Spleen (tissue), 11 donors: ENCODE results near the gene NRDE2. TPM values are rescaled to one million over a fixed set of nuclear protein-coding genes. Genes with fewer than 3 reads are reported as not detected.

Experiments
- DNase-seq: peaks from one replicate; pipeline ENCODE4 v3.0.0-alpha.2; 2020
- H3K27ac ChIP-seq, 8 donors: fragments of 200-600 bp; sonication (generic) in 7 of 8; 1 replicate in 4 of 8; 2 replicates in 4 of 8; pipeline versions ENCODE4 v1.5.0 to v1.8.0; 2016 to 2021; ENCODE audit warnings: inconsistent platforms in 4 of 8, mild to moderate bottlenecking in 4 of 8, moderate library complexity in 1 of 8
- H3K27me3 ChIP-seq, 7 donors: fragments of 200-600 bp; sonication (generic) in 6 of 7; replicated peaks in 1 of 7; 1 replicate in 4 of 7; 2 replicates in 3 of 7; pipeline versions ENCODE4 v1.5.0 to v1.8.0; 2016 to 2021; ENCODE audit warnings: inconsistent platforms in 3 of 7, mild to moderate bottlenecking in 1 of 7
- H3K36me3 ChIP-seq, 6 donors: fragments of 200-600 bp; sonication (generic) in 5 of 6; 1 replicate in 4 of 6; 2 replicates in 2 of 6; pipeline versions ENCODE4 v1.5.0 to v1.8.0; 2016 to 2021; ENCODE audit warnings: inconsistent platforms in 2 of 6
- H3K4me1 ChIP-seq, 6 donors: fragments of 200-600 bp; sonication (generic) in 5 of 6; 1 replicate in 3 of 6; 2 replicates in 3 of 6; pipeline versions ENCODE4 v1.5.0 to v1.8.0; 2016 to 2021; ENCODE audit warnings: inconsistent platforms in 3 of 6
- H3K4me3 ChIP-seq, 8 donors: fragments of 200-600 bp; sonication (generic) in 7 of 8; 1 replicate in 4 of 8; 2 replicates in 4 of 8; pipeline versions ENCODE4 v1.5.0 to v1.8.0; 2016 to 2021; ENCODE audit warnings: inconsistent platforms in 4 of 8, mild to moderate bottlenecking in 4 of 8, moderate library complexity in 2 of 8
- H3K9me3 ChIP-seq, 8 donors: fragments of 200-600 bp; sonication (generic) in 7 of 8; 1 replicate in 4 of 8; 2 replicates in 4 of 8; pipeline versions ENCODE4 v1.5.0 to v1.8.0; 2016 to 2021; ENCODE audit warnings: inconsistent platforms in 4 of 8
- POLR2A ChIP-seq, 3 donors: fragments of 450-650 bp; IDR thresholded peaks; one replicate each; pipeline ENCODE4 v1.5.1; 2017; ENCODE audit warnings: antibody characterized with exemption in 3 of 3, mild to moderate bottlenecking in 1 of 3
- POLR2AphosphoS5 ChIP-seq, 3 donors: sonication (generic); formaldehyde crosslinking; IDR thresholded peaks; one replicate each; pipeline ENCODE4 v1.5.1; 2017; ENCODE audit warnings: antibody characterized with exemption in 3 of 3
- WGBS, 5 donors: extraction: QIAGEN DNeasy Blood & Tissue Kit in 3 of 5; methylation state at CpG; one replicate each; pipeline versions ENCODE4 v1.1.5 to v1.1.7; 2013 to 2018; 5-methylcytosine and 5-hydroxymethylcytosine counted together
- intact Hi-C: fragments of 100-400 bp; cut with DNase I; formaldehyde crosslinking; loops from one replicate; pipeline ENCODE4 v1.15.0; 2023; ENCODE audit warnings: low total_unique reads
- polyA plus RNA-seq, 3 donors: library from polyadenylated mRNA; stranded (reverse); fragments of 200-250 nt; gene quantifications; one replicate each; pipeline ENCODE4 v1.2.1, GENCODE V29; 2013
- total RNA-seq, 7 donors: library from RNA; depleted of rRNA in 3 of 7; stranded (reverse); fragments of >200 nt in 3 of 7; fragmentation: NEBNext Ultra II Directional in 4 of 7; extraction: Animal tissue kit (Norgen Biotek cat#: 25700) in 4 of 7; gene quantifications; one replicate each; pipeline versions ENCODE4 v1.1.0 to v1.2.1, GENCODE V29; 2016 to 2021
- TF ChIP-seq, protein P1 (sequence below), 11 experiments: fragments of 200-600 bp in 7 of 11; fragments of 450-650 bp in 4 of 11; sonication (generic) in 4 of 11; IDR thresholded peaks in 8 of 11; conservative IDR thresholded peaks in 3 of 11; 1 replicate in 7 of 11; 2 replicates in 4 of 11; pipeline versions ENCODE4 v1.4.0 to v1.8.0; 2016 to 2021; ENCODE audit warnings: antibody characterized with exemption in 11 of 11, inconsistent platforms in 4 of 11, mild to moderate bottlenecking in 1 of 11
- donor health status: healthy with polysubstance abuse.
- donor health status: DM: no; HTN: no; CAD: no; lungs with moderate emphysema.
- donor health status: DM: no; HTN: no; CAD: no.
- donor health status: Bipolar disorder and iron deficiency.
- donor health status: healthy.
- donor health status: DM: no; HTN: no; CAD: no.
- donor health status: DM: yes; HTN: yes; CAD: no.

The NRDE2 gene
- total and polyA plus RNA-seq, 10 donors = 6.3 to 28.9 (median 17.0) TPM

DNA sequence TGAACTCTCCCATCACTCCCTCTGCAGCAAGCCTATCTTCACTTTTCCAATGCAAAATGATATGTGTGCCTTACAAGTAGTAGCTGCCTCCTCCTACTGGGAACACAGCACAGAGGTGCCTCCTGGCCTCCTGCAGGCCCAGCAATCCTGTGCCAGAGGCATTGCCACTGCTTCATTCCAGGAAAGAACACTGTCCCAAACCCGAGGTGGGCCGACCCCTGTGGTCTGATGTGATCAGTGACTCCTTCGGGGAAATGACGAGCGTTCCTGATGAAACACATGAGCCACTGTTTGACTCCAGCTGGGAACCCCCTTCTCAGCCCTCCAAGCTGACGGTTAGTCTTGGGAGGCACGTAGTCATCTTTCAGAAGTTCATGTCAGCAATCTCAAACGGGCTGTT is 55.9 kb downstream of the NRDE2 start:
- no peak for DNase-seq
- intact Hi-C loops = no loop called here
- Histone ChIP-seq H3K9me3 (no peaks in the 10 kb centered on the region), H3K27me3 (no peaks in the 10 kb centered on the region), H3K27ac (peak overlapping the region in 6 of 8 donors; percentile 1 to 76 (median 52)), H3K36me3 (peaks cover 0 to 97% (median 70%) of the 10 kb centered on the region in 6 donors), H3K4me3 (no peak overlapping the region), H3K4me1 (peaks cover 0 to 39% (median 21%) of the 10 kb centered on the region in 6 donors)
- TF ChIP-seq POLR2AphosphoS5 (IDR thresholded peaks at IDR 0.05) (no peak), POLR2A (IDR thresholded peaks at IDR 0.05) (no peak)
- TF ChIP-seq, protein P1, sequence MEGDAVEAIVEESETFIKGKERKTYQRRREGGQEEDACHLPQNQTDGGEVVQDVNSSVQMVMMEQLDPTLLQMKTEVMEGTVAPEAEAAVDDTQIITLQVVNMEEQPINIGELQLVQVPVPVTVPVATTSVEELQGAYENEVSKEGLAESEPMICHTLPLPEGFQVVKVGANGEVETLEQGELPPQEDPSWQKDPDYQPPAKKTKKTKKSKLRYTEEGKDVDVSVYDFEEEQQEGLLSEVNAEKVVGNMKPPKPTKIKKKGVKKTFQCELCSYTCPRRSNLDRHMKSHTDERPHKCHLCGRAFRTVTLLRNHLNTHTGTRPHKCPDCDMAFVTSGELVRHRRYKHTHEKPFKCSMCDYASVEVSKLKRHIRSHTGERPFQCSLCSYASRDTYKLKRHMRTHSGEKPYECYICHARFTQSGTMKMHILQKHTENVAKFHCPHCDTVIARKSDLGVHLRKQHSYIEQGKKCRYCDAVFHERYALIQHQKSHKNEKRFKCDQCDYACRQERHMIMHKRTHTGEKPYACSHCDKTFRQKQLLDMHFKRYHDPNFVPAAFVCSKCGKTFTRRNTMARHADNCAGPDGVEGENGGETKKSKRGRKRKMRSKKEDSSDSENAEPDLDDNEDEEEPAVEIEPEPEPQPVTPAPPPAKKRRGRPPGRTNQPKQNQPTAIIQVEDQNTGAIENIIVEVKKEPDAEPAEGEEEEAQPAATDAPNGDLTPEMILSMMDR (IDR thresholded peaks at IDR 0.05 in 8 of 11, conservative IDR thresholded peaks at IDR 0.05 in 3 of 11) = no peak
- WGBS, 5 donors = 81 to 89% (median 88%) methylated on average over 8 of the region's 8 CpGs

DNA sequence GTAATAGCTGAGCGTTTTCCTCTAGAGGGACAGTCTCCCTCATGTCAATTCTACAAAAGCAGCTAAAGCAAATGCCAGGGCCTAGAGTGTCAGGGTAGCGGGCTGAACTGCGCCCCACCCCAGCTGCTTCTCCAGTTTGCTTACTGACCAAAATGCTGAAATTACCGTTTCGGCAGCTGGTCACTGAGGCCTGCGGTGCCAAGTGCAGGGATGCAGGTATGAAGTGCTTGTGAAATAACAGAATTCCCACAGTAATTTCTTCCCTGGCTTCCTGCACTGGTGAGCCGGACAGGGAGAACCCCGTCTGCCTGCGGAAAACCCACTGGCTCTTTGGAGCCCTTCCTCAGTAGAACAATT is 56.3 kb downstream of the NRDE2 start:
- Histone ChIP-seq H3K4me1 (peaks cover 0 to 39% (median 21%) of the 10 kb centered on the region in 6 donors), H3K9me3 (no peaks in the 10 kb centered on the region), H3K27me3 (no peaks in the 10 kb centered on the region), H3K36me3 (peaks cover 3 to 97% (median 70%) of the 10 kb centered on the region in 6 donors), H3K4me3 (no peak overlapping the region), H3K27ac (peak overlapping the region in 6 of 8 donors; percentile 1 to 76 (median 52))
- TF ChIP-seq, protein P1 (IDR thresholded peaks at IDR 0.05 in 8 of 11, conservative IDR thresholded peaks at IDR 0.05 in 3 of 11) = no peak
- TF ChIP-seq POLR2AphosphoS5 (IDR thresholded peaks at IDR 0.05) = no peak
- no peak for TF ChIP-seq POLR2A (IDR thresholded peaks at IDR 0.05)
- intact Hi-C loops = no loop called here
- 83 to 89% (median 85%) methylated on average over 9 of the region's 9 CpGs for WGBS, 5 donors
- DNase-seq = no peak

DNA sequence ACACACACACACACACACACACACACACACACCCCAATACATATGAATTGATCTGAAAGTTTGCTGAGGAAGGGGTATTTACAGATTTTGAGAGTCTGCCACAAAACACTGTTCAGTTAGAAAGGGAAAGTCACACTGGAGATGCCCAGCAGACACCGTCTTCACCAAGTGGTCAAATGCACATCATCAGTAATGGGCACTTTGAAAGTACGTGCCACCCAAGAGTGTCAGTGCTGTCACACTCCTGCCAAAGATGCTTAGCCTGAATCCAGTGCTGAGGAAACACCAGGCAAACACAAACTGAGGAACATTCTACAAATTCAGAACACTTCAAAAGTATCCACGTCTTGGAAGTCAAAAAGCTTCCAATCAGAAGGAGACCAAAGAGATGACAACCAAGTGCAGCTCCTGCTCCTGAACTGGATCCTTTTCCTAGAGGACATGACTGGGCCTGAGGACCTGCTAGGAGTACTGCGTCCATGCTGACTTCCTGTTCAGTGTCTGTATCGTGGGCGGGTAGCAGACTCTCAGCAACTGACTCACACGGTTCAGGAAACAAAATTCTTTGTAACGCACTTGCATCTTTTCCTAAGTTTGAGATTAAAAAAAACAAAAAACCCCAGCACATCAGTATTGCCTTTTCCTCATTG is 56.8 kb downstream of the NRDE2 start:
- intact Hi-C loops = no loop called here
- peak overlapping the region in 7 of 8 donors; percentile 1 to 76 (median 49) for H3K27ac ChIP-seq
- peaks cover 0 to 39% (median 21%) of the 10 kb centered on the region in 6 donors for H3K4me1 ChIP-seq
- WGBS, 5 donors = 45 to 58% (median 51%) methylated on average over 7 to 8 of the region's 8 CpGs
- TF ChIP-seq POLR2AphosphoS5 (IDR thresholded peaks at IDR 0.05) (peak in 1 of 3 donors; percentile 55), POLR2A (IDR thresholded peaks at IDR 0.05) (no peak)
- TF ChIP-seq, protein P1 (IDR thresholded peaks at IDR 0.05 in 8 of 11, conservative IDR thresholded peaks at IDR 0.05 in 3 of 11) = no peak
- H3K9me3 ChIP-seq = no peaks in the 10 kb centered on the region
- H3K4me3 ChIP-seq = no peak overlapping the region
- H3K27me3 ChIP-seq = no peaks in the 10 kb centered on the region
- no peak for DNase-seq
- H3K36me3 ChIP-seq = peaks cover 3 to 97% (median 70%) of the 10 kb centered on the region in 6 donors

DNA sequence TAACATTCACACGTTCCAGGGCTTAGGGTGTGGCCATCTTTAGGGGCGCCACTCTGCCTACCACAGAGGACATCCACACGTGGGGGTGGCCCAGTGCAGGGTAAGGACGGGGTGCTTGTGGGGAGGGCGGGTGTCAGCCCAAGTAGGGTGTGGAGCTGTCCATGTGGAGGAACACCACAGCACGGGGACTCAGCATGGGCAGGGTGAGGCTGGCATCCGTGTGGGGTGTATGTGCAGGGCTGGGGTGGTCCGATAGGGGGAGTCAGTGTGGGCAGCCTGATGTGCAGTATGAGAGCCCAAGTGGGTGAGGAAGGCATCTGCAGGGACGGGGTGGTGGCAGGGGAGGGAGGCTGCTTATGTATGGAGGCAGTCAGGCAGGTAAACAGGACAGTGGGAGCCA is 57.7 kb downstream of the NRDE2 start:
- TF ChIP-seq POLR2A (IDR thresholded peaks at IDR 0.05) (no peak), POLR2AphosphoS5 (IDR thresholded peaks at IDR 0.05) (peak; percentile 34 to 65 (median 42))
- peaks cover 3 to 97% (median 70%) of the 10 kb centered on the region in 6 donors for H3K36me3 ChIP-seq
- no peak for DNase-seq
- WGBS, 5 donors = 68 to 83% (median 76%) methylated on average over 9 of the region's 9 CpGs
- intact Hi-C loops = no loop called here
- H3K4me1 ChIP-seq = peaks cover 0 to 39% (median 21%) of the 10 kb centered on the region in 6 donors
- H3K4me3 ChIP-seq = no peak overlapping the region
- no peaks in the 10 kb centered on the region for H3K9me3 ChIP-seq
- peak overlapping the region in 4 of 8 donors; percentile 44 to 76 (median 64) for H3K27ac ChIP-seq
- H3K27me3 ChIP-seq = no peaks in the 10 kb centered on the region
